ENCODE data around the gene TOP3B.

- TF ChIP-seq EP300 (IDR thresholded peaks at IDR 0.05; ENCODE audit: low read depth) (no peak), CTCF (IDR thresholded peaks at IDR 0.05) (no peak)
Observed at GRCh38 chr22:21990445-21991303, 8.1 kb upstream of the TOP3B start.

All from transverse colon (tissue), 3 donors.